CD4-positive, CD25-positive, alpha-beta regulatory T cell (primary cell): Measurements from ENCODE around the gene ZNF385C. TPM values are rescaled to one million over a fixed set of nuclear protein-coding genes. Genes with fewer than 3 reads are reported as not detected.

ENCODE experiments used
- ATAC-seq, 2 donors: fragments of 150-1000 bp; cut with Tn5 transposase; one replicate each; pipeline ENCODE4 v1.10.0; 2021; ENCODE audit warnings: low read depth in 2 of 2, moderate number of reproducible peaks in 2 of 2, moderate library complexity in 1 of 2
- DNase-seq, 3 donors: peaks; one replicate each; pipeline versions ENCODE4 v3.0.0 to v3.0.0-alpha.2; 2012 to 2022; ENCODE audit warnings: mixed read lengths in 1 of 3
- H3K27ac ChIP-seq: one replicate; pipeline ENCODE4 v1.7.0; 2013; ENCODE audit warnings: mild to moderate bottlenecking, low read length; ENCODE audit not compliant: insufficient read depth, poor library complexity, severe bottlenecking
- H3K27me3 ChIP-seq: one replicate; pipeline ENCODE4 v1.7.0; 2013; ENCODE audit warnings: low read length; ENCODE audit not compliant: control insufficient read depth, insufficient read depth
- H3K36me3 ChIP-seq: one replicate; pipeline ENCODE4 v1.7.0; 2013; ENCODE audit warnings: mild to moderate bottlenecking, low read length, moderate library complexity; ENCODE audit not compliant: control insufficient read depth, insufficient read depth
- H3K4me1 ChIP-seq: 2 replicates; pipeline ENCODE4 v1.7.0; 2013; ENCODE audit warnings: mild to moderate bottlenecking, low read length; ENCODE audit not compliant: insufficient read depth, control insufficient read depth, poor library complexity, severe bottlenecking
- H3K4me3 ChIP-seq: one replicate; pipeline ENCODE4 v1.7.0; 2013; ENCODE audit warnings: low read depth, mild to moderate bottlenecking, low read length, moderate library complexity
- H3K9me3 ChIP-seq, 2 experiments: 1 replicate in 1 of 2; 2 replicates in 1 of 2; pipeline ENCODE4 v1.7.0; 2013; ENCODE audit warnings: low read length in 2 of 2, mild to moderate bottlenecking in 1 of 2, moderate library complexity in 1 of 2; ENCODE audit not compliant: control insufficient read depth in 2 of 2
- H3K27ac Mint-ChIP-seq, 3 donors: one replicate each; pipeline ENCODE4 v1.8.0; 2020 to 2022; ENCODE audit warnings: mild to moderate bottlenecking in 3 of 3, mixed read lengths in 3 of 3, moderate library complexity in 2 of 3
- H3K27me3 Mint-ChIP-seq: one replicate; pipeline ENCODE4 v1.8.0; 2022; ENCODE audit warnings: mild to moderate bottlenecking, mixed read lengths
- H3K36me3 Mint-ChIP-seq: one replicate; pipeline ENCODE4 v1.8.0; 2020; ENCODE audit warnings: mixed read lengths
- H3K4me1 Mint-ChIP-seq, 4 donors: one replicate each; pipeline ENCODE4 v1.8.0; 2020 to 2022; ENCODE audit warnings: mixed read lengths in 4 of 4, mild to moderate bottlenecking in 1 of 4
- H3K4me3 Mint-ChIP-seq, 4 donors: one replicate each; pipeline ENCODE4 v1.8.0; 2020 to 2022; ENCODE audit warnings: mild to moderate bottlenecking in 4 of 4, mixed read lengths in 4 of 4, moderate library complexity in 3 of 4
- H3K9me3 Mint-ChIP-seq, 7 donors: one replicate each; pipeline ENCODE4 v1.8.0; 2020 to 2022; ENCODE audit warnings: mixed read lengths in 7 of 7, mild to moderate bottlenecking in 3 of 7, moderate library complexity in 2 of 7
- polyA plus RNA-seq, 4 donors: library from polyadenylated mRNA; unstranded; fragments of 300-500 nt; fragmentation: Illumina TruSeq; gene quantifications; one replicate each; pipeline ENCODE4 v1.2.3, GENCODE V29; 2021
- total RNA-seq: library from RNA; stranded (reverse); gene quantifications from one replicate; pipeline ENCODE4 v1.2.3, GENCODE V29; 2022

Gene ZNF385C
- total and polyA plus RNA-seq, 5 donors from 2014 or later: 0.21 TPM; not detected in 4

DNA sequence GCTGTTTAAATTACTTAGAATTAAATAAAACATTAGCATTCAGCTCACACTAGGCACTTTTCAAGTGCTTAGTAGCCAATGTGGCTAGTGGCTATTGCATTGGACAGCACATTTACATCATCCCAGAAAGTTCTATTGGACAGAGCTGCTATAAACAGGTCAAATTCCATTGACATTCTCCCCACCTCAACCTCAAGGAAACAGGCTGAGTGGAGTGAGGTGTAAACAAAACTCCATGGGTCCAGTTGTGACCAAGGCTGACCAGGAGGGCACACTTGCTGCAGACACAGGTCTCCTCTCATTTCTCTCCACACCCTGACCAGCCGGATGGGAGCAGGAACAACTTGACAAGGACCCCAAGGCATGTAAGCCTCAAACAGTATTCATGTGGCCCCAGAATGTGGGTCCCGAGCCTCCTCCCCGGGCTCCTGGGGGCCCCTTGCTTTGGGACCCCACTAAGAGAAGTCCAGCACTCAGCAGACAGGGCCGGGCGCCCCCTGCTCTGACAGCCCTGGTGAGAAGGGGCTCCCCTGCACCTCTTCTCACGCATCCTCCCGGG, 48.4 kb downstream of the ZNF385C start:
- Mint-ChIP-seq H3K27me3 (peaks cover 49% of the 10 kb centered on the region), H3K4me3 (peak overlapping the region; percentile 35 to 88 (median 86)), H3K9me3 (peaks cover 0 to 3% (median 0%) of the 10 kb centered on the region in 7 donors), H3K4me1 (peaks cover 0 to 11% (median 3%) of the 10 kb centered on the region in 4 donors), H3K36me3 (no peaks in the 10 kb centered on the region), H3K27ac (peak overlapping the region in 1 of 3 donors; percentile 59)
- ATAC-seq (no peak), DNase-seq (no peak)
- Histone ChIP-seq H3K27ac (no peak overlapping the region), H3K4me3 (peak overlapping the region; percentile 13), H3K4me1 (peaks cover 11% of the 10 kb centered on the region), H3K36me3 (no peaks in the 10 kb centered on the region), H3K27me3 (peaks cover 11% of the 10 kb centered on the region), H3K9me3 (no peaks in the 10 kb centered on the region)

DNA sequence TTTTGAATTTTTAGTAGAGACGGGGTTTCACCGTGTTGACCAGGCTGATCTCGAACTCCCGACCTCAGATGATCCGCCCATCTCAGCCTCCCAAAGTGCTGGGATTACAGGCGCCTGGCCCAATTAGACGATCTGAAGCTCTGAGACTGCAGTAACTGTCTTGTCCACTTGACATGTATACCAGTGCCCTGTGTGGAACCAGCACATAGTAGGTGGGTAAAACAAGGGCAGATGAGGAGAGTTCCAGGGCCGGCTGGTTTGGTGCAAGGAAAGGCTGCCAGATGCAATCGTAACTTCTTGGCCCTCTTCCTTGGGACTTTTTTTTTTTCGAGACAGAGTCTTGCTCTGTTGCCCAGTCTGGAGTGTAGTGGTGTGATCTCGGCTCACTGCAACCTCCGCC, 50.9 kb downstream of the ZNF385C start:
- Mint-ChIP-seq H3K4me1 (peaks cover 0 to 11% (median 3%) of the 10 kb centered on the region in 4 donors), H3K4me3 (no peak overlapping the region), H3K9me3 (peaks cover 0 to 2% (median 0%) of the 10 kb centered on the region in 7 donors), H3K36me3 (no peaks in the 10 kb centered on the region), H3K27ac (no peak overlapping the region), H3K27me3 (peaks cover 40% of the 10 kb centered on the region)
- H3K4me1 ChIP-seq: peaks cover 11% of the 10 kb centered on the region
- H3K27me3 ChIP-seq: peaks cover 8% of the 10 kb centered on the region
- H3K9me3 ChIP-seq: no peaks in the 10 kb centered on the region
- no peak for DNase-seq
- H3K27ac ChIP-seq: no peak overlapping the region
- H3K4me3 ChIP-seq: no peak overlapping the region
- ATAC-seq: no peak
- H3K36me3 ChIP-seq: no peaks in the 10 kb centered on the region

DNA sequence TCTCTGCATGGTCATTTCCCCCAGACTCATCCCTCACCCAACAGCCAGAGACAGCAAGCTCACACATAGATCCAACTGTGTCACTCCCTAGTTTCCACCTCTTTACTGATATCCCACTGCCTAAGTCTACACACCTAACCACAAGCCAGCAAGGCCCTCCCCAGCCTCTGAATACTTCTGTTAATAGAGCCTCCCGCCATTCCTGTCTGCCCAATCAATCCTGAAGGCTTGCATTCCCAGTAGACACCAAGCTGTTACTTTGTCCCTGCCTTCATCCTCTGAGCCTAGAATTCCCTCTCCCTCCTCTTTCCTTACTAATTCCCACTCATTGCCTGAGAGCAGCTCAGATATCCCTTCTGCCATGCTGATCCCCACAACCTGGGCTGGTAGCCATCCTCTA, 52.6 kb downstream of the ZNF385C start:
- H3K27ac ChIP-seq: no peak overlapping the region
- no peaks in the 10 kb centered on the region for H3K9me3 ChIP-seq
- Mint-ChIP-seq H3K36me3 (no peaks in the 10 kb centered on the region), H3K4me1 (peaks cover 0 to 6% (median 3%) of the 10 kb centered on the region in 4 donors), H3K9me3 (no peaks in the 10 kb centered on the region), H3K27me3 (peaks cover 35% of the 10 kb centered on the region), H3K4me3 (peak overlapping the region in 1 of 4 donors; percentile 32), H3K27ac (peak overlapping the region in 1 of 3 donors; percentile 1)
- DNase-seq (no peak), ATAC-seq (no peak)
- H3K27me3 ChIP-seq: peaks cover 8% of the 10 kb centered on the region
- no peaks in the 10 kb centered on the region for H3K36me3 ChIP-seq
- no peak overlapping the region for H3K4me3 ChIP-seq
- H3K4me1 ChIP-seq: peaks cover 7% of the 10 kb centered on the region

DNA sequence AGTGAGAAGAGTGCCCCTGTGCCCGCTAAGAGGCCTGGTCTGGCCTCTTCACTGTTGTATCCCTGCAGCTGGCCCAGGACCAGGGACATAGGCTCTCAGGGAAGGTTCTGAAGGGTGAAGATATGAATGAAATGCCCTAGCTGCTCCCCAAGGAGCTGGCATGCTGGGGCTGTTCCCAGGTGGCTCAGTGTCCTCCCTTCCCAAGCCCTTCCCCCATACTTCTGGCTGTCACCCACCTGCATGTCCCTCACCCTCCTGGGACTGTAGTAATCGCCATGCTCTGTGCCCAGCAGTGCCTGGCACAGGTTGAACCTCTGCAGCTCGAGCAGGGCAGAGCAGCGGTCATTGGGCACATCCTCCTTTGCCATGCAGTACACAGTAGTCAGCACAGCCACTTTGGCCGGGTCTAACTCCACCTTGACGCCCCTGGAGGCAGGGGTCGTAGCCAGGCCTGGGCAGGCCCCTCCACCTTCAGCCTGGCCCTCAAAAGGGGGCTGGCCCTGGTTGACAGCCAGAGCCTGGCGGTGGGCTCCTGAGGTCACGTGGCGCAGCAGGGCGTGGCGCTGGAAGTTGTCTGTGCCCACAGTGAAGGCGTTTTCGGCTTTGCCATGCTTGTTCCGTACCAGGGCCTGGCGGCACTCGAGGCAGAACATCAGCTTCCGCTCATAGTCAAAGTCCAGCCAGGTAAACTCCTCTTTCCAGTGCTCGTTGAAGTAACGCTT, 55.5 kb downstream of the ZNF385C start:
- peaks cover 0 to 6% (median 0%) of the 10 kb centered on the region in 4 donors for H3K4me1 Mint-ChIP-seq
- H3K9me3 Mint-ChIP-seq: no peaks in the 10 kb centered on the region
- DNase-seq (no peak), ATAC-seq (no peak)
- no peak overlapping the region for H3K27ac Mint-ChIP-seq
- Histone ChIP-seq H3K4me3 (no peak overlapping the region), H3K27me3 (no peaks in the 10 kb centered on the region), H3K4me1 (no peaks in the 10 kb centered on the region), H3K36me3 (no peaks in the 10 kb centered on the region), H3K27ac (no peak overlapping the region), H3K9me3 (no peaks in the 10 kb centered on the region)
- no peaks in the 10 kb centered on the region for H3K36me3 Mint-ChIP-seq
- peaks cover 20% of the 10 kb centered on the region for H3K27me3 Mint-ChIP-seq
- no peak overlapping the region for H3K4me3 Mint-ChIP-seq

DNA sequence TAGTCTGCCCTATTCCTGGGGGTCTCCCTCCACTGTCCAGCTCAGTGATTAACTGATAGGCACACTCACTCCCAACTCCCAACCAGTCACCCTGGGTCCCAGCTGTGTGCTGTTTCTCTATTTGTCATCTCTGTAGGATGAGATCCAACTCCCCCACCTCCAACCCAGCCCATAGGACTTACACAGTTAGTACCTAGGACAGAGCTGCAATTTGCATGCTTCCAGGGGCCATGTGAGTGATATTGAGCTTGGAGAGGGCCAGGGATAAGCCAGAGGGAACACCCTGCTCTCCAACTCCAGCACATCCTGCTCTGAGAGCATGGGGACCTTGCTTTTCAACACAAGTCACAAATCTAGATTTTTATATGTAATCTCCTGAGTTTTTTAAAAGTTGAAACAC, 56.7 kb downstream of the ZNF385C start:
- H3K36me3 Mint-ChIP-seq: no peaks in the 10 kb centered on the region
- no peaks in the 10 kb centered on the region for H3K36me3 ChIP-seq

DNA sequence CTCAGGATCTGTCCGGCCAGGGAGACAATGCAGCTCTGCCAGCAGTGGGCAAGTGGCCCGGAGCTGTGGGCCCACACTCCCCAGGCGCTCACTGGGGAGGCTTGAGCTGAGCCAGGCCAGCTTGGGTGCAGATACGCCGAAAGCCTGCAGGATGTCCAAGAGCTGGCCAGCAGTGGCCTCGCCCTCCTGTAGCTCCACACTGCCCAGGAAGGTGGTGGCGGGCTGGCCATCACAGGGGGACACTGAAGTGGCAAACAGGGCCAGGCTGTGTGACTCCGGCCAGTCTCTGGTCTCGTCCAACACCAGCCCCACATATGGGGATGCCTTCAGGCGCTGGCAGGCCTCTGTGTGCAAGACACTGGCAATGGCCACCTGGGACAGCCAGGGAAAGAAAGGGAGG, 57.5 kb downstream of the ZNF385C start:
- Histone ChIP-seq H3K4me1 (no peaks in the 10 kb centered on the region), H3K9me3 (no peaks in the 10 kb centered on the region), H3K4me3 (no peak overlapping the region), H3K36me3 (no peaks in the 10 kb centered on the region), H3K27me3 (no peaks in the 10 kb centered on the region), H3K27ac (no peak overlapping the region)
- no peak overlapping the region for H3K27ac Mint-ChIP-seq
- H3K9me3 Mint-ChIP-seq: no peaks in the 10 kb centered on the region
- peaks cover 17% of the 10 kb centered on the region for H3K27me3 Mint-ChIP-seq
- H3K4me1 Mint-ChIP-seq: peaks cover 0 to 4% (median 0%) of the 10 kb centered on the region in 4 donors
- ATAC-seq (no peak), DNase-seq (no peak)
- H3K36me3 Mint-ChIP-seq: no peaks in the 10 kb centered on the region
- H3K4me3 Mint-ChIP-seq: no peak overlapping the region

More for the DNA sequence above, 56.7 kb downstream of the ZNF385C start:
- ATAC-seq (no peak), DNase-seq (no peak)
- no peaks in the 10 kb centered on the region for H3K9me3 Mint-ChIP-seq
- Histone ChIP-seq H3K27me3 (no peaks in the 10 kb centered on the region), H3K4me1 (no peaks in the 10 kb centered on the region), H3K27ac (no peak overlapping the region), H3K9me3 (no peaks in the 10 kb centered on the region), H3K4me3 (no peak overlapping the region)
- peak overlapping the region in 1 of 3 donors; percentile 69 for H3K27ac Mint-ChIP-seq
- peaks cover 0 to 6% (median 0%) of the 10 kb centered on the region in 4 donors for H3K4me1 Mint-ChIP-seq
- H3K27me3 Mint-ChIP-seq: peaks cover 19% of the 10 kb centered on the region
- H3K4me3 Mint-ChIP-seq: no peak overlapping the region

DNA sequence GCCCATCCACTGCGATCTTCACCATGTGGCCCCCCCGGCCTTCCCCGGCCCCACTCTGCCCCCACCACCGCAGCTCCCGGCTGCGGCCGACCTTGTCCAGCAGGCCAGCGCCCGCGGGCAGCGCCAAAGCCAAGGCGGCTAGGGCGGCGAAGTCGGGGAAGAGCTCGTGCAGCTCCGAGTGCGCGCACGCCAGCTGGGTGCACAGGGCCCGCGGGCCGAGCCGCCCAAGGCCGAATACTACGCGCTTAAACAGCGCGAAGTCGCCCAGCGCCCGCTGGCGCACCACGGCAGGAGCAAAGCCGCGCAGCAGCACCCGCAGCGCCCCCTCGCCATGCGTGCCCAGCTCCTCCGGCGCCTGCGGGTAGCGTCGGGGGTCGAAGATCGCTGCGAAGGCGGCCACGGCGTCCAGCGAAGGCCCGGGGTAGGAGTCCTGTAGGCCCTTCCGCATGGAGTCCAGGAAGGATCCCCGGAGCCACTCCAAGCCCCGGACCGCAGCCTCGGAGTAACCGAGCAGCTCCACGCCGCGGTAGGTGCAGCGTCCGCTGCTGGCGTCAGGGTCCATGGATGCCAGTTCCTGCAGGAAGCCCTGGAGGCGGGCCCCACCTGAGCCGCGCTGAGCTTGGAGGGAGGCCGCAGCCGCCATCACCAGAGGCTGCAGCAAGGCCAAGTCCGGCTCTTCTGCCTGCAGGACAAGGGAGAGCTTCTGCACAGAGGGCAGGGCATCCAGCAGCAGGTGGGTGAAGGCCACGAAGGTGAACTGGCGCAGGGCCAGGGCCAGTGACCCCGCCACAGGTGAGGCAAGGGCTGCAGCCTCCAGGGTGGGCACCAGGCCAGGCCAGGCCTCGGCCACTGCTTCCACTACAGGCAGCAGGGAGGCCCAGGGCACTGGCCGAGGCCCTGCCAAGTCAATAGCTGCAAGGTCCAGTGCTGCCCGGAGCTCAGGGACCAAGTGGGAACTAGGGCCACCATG, 58.2 kb downstream of the ZNF385C start:
- no peaks in the 10 kb centered on the region for H3K36me3 ChIP-seq
- H3K4me3 ChIP-seq: no peak overlapping the region
- no peaks in the 10 kb centered on the region for H3K4me1 ChIP-seq
- no peaks in the 10 kb centered on the region for H3K4me1 Mint-ChIP-seq
- no peaks in the 10 kb centered on the region for H3K9me3 Mint-ChIP-seq
- DNase-seq (no peak), ATAC-seq (no peak)
- no peaks in the 10 kb centered on the region for H3K36me3 Mint-ChIP-seq
- H3K9me3 ChIP-seq: no peaks in the 10 kb centered on the region
- no peak overlapping the region for H3K27ac ChIP-seq
- no peak overlapping the region for H3K27ac Mint-ChIP-seq
- no peaks in the 10 kb centered on the region for H3K27me3 ChIP-seq
- H3K27me3 Mint-ChIP-seq: peaks cover 15% of the 10 kb centered on the region
- H3K4me3 Mint-ChIP-seq: no peak overlapping the region
